Inflammatory macrophage (primary cell): ENCODE data around the gene PTPRE.
A peak's percentile ranks its signal among the peaks of the same experiment; 100 is the strongest.

Experiments used
- DNase-seq, 2 donors: peaks; one replicate each; pipeline ENCODE4 v3.0.0-alpha.2; 2020 to 2022

PTPRE gene

GRCh38 chr10:127959428-127959827 lies 52.5 kb downstream of the PTPRE start:
- DNase-seq = peak in 1 of 2 donors; percentile 17

GRCh38 chr10:127961071-127961470 lies 54.2 kb downstream of the PTPRE start:
- DNase-seq = peak in 1 of 2 donors; percentile 17

- DNase-seq = no peak
Measured at GRCh38 chr10:127962205-127962604, 55.3 kb downstream of the PTPRE start.

- DNase-seq = no peak
Measured at GRCh38 chr10:127963136-127963535, 56.2 kb downstream of the PTPRE start.

GRCh38 chr10:127964621-127965020 lies 57.7 kb downstream of the PTPRE start:
- DNase-seq = no peak

- DNase-seq = no peak
Measured at GRCh38 chr10:127966875-127967274, 60.0 kb downstream of the PTPRE start.

- DNase-seq = no peak
Measured at GRCh38 chr10:127968027-127968441, 61.1 kb downstream of the PTPRE start.

GRCh38 chr10:127968659-127969058 lies 61.8 kb downstream of the PTPRE start:
- no peak for DNase-seq

GRCh38 chr10:127971101-127971946 lies 64.4 kb downstream of the PTPRE start:
- no peak for DNase-seq

GRCh38 chr10:127971963-127972615 lies 65.2 kb downstream of the PTPRE start:
- DNase-seq = peak; percentile 27 to 33

- DNase-seq = no peak
Measured at GRCh38 chr10:127972751-127973357, 66.0 kb downstream of the PTPRE start.

GRCh38 chr10:127973791-127974311 lies 66.9 kb downstream of the PTPRE start:
- peak; percentile 49 to 59 for DNase-seq

GRCh38 chr10:127974911-127975310 lies 68.0 kb downstream of the PTPRE start:
- DNase-seq = no peak

- peak; percentile 18 to 24 for DNase-seq
Measured at GRCh38 chr10:127976286-127976685, 69.4 kb downstream of the PTPRE start.

GRCh38 chr10:127976701-127977356 lies 69.9 kb downstream of the PTPRE start:
- no peak for DNase-seq

- peak; percentile 58 to 67 for DNase-seq
Measured at GRCh38 chr10:127977357-127978009, 70.6 kb downstream of the PTPRE start.

GRCh38 chr10:127978481-127978880 lies 71.6 kb downstream of the PTPRE start:
- DNase-seq = no peak

- peak; percentile 48 to 68 for DNase-seq
Measured at GRCh38 chr10:127979045-127979444, 72.1 kb downstream of the PTPRE start.

GRCh38 chr10:127979566-127979965 lies 72.7 kb downstream of the PTPRE start:
- DNase-seq = no peak

- no peak for DNase-seq
Measured at GRCh38 chr10:127980898-127981297, 74.0 kb downstream of the PTPRE start.

- no peak for DNase-seq
Measured at GRCh38 chr10:127982601-127983000, 75.7 kb downstream of the PTPRE start.
